ENCODE measurements around the gene DNAJC8.
A peak's percentile ranks its signal among the peaks of the same experiment; 100 is the strongest.

DNAJC8 gene, protein sequence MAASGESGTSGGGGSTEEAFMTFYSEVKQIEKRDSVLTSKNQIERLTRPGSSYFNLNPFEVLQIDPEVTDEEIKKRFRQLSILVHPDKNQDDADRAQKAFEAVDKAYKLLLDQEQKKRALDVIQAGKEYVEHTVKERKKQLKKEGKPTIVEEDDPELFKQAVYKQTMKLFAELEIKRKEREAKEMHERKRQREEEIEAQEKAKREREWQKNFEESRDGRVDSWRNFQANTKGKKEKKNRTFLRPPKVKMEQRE

GRCh38 chr1:28232558-28233263, at the start of gene DNAJC8:
Gene DNAJC8, minus strand, starts transcription at chr1:28233029. Its CDS starts 31 bp downstream, at chr1:28232998.
- DNase-seq (ENCODE audit: low spot score): peak; percentile 88

- no peak for DNase-seq (ENCODE audit: low spot score)
Measured at GRCh38 chr1:28281608-28282425, 49.0 kb upstream of the DNAJC8 start.

GRCh38 chr1:28280977-28281381, 48.1 kb upstream of the DNAJC8 start:
- DNase-seq (ENCODE audit: low spot score): no peak

GRCh38 chr1:28280501-28280900, 47.7 kb upstream of the DNAJC8 start:
- no peak for DNase-seq (ENCODE audit: low spot score)

DNA sequence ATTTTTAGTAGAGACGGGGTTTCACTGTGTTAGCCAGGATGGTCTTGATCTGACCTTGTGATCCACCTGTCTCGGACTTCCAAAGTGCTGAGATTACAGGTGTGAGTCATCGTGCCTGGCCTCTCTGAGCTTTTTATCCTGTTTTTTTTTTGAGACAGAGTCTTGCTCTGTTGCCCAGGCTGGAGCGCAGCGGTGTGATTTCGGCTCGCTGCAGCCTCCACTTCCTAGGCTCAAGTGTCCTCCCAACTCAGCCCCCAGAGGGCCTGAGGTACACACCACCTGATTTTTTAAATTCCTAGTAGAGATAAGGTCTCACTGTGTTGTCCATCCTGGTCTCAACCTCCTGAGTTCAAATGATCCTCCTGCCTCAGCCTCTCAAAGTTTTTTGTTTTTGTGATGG, 46.9 kb upstream of the DNAJC8 start:
- DNase-seq (ENCODE audit: low spot score): no peak

DNA sequence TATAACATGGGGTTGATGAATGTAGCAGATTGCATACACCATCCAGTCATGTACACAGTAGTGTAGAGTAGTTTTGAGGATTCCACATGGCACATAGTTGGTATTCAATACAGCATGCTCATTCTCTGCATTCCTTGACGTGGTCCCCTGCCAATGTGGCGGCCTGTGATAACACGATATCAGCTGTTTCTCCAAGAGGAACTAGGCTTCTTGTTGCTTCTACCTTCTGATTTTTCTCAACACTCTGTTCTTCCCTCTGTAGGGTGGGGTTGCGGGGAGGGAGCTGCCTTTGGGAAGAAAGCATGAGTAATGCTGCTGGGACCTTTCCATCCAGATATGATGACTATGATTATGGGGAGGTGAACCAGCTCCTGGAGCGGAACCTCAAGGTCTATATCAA, 45.9 kb upstream of the DNAJC8 start:
- no peak for DNase-seq (ENCODE audit: low spot score)

DNA sequence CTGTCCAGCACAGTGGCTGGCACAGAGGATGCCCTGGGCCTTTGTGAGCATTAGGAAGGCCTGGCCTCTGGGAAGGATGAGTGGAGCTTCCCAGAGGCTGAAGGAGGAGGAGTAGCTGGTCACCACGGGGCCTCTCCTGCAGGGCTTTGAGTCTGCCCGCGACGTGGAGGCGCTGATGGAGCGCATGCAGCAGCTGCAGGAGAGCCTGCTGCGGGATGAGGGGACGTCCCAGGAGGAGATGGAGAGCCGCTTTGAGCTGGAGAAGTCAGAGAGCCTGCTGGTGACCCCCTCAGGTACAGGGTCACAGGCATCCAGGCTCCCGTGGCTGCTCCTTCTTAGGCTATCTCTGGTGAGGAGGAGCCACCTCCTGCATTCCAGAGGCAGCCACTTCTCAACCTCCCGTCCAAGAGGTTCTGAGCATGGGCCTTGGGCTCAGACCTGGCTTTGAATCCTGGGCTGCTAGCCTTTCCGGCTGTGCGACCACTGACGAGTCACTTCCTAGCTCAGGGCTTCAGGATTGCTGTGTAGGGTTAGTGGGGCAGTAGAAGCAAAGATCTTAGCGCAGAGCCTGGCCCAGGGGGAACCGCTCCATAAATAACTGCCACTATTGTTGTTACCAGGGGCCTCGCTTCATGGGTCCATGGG, 40.5 kb upstream of the DNAJC8 start:
- no peak for DNase-seq (ENCODE audit: low spot score)

DNA sequence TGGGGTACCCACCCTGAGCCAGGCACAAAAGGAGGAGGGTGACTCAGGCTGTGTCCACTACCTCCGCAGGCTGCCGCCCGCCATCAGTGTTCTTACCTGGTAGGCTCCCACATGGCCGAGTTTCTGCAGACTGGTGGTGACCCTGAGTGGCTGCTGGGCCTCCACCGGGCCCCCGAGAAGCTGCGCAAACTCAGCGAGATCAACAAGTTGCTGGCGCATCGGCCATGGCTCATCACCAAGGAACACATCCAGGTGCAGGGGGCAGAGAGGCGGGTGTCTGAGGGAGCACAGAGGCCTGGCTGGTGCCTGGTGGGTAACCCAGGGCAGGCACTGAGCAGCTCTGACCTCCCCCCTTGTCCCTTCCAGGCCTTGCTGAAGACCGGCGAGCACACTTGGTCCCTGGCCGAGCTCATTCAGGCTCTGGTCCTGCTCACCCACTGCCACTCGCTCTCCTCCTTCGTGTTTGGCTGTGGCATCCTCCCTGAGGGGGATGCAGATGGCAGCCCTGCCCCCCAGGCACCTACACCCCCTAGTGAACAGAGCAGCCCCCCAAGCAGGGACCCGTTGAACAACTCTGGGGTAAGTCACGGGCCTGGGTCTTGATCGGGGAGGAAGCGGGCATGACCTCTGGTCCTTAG, 39.5 kb upstream of the DNAJC8 start:
- no peak for DNase-seq (ENCODE audit: low spot score)

- DNase-seq (ENCODE audit: low spot score): no peak
Measured at GRCh38 chr1:28269529-28269928, 36.7 kb upstream of the DNAJC8 start.

DNA sequence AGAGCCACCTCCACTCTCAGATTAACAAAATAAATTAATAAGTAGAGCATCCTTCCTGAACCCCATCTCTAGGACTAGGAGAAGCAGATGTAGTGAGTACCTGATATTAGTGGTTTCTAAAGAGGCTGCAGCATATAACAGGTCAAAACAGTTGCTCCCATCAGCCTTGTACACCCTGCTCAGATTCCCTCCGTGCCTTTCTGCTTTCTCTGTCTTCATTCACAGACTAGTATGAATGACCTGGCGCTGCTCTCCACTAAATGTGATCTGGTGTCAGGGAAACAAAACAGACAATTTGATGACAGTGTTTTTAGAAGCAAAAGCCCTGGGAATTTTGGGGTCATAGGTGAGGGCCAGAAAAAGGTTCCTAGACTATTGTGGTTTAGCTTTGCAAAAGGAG, 34.8 kb upstream of the DNAJC8 start:
- no peak for DNase-seq (ENCODE audit: low spot score)

GRCh38 chr1:28266920-28267322, 34.1 kb upstream of the DNAJC8 start:
- DNase-seq (ENCODE audit: low spot score): no peak

DNA sequence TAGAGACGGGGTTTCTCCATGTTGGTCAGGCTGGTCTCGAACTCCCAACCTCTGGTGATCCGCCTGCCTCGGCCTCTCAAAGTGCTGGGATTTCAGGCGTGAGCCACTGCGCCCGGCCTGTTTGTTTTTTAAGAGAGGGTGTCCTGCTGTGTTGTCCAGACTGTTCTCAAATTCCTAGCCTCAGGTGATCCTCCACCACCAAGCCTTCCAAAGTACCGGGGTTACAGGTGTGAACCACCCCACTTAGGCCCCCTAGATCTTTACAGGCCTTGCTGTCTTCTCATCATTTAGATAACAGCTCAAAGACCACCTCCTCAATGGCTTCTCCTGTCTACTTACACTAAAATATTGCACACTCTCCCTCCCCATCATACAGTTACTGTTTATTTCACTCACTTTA, 32.7 kb upstream of the DNAJC8 start:
- DNase-seq (ENCODE audit: low spot score): no peak

- no peak for DNase-seq (ENCODE audit: low spot score)
Measured at GRCh38 chr1:28264897-28265296, 32.1 kb upstream of the DNAJC8 start.

- no peak for DNase-seq (ENCODE audit: low spot score)
Measured at GRCh38 chr1:28260803-28261174, 28.0 kb upstream of the DNAJC8 start.

DNA sequence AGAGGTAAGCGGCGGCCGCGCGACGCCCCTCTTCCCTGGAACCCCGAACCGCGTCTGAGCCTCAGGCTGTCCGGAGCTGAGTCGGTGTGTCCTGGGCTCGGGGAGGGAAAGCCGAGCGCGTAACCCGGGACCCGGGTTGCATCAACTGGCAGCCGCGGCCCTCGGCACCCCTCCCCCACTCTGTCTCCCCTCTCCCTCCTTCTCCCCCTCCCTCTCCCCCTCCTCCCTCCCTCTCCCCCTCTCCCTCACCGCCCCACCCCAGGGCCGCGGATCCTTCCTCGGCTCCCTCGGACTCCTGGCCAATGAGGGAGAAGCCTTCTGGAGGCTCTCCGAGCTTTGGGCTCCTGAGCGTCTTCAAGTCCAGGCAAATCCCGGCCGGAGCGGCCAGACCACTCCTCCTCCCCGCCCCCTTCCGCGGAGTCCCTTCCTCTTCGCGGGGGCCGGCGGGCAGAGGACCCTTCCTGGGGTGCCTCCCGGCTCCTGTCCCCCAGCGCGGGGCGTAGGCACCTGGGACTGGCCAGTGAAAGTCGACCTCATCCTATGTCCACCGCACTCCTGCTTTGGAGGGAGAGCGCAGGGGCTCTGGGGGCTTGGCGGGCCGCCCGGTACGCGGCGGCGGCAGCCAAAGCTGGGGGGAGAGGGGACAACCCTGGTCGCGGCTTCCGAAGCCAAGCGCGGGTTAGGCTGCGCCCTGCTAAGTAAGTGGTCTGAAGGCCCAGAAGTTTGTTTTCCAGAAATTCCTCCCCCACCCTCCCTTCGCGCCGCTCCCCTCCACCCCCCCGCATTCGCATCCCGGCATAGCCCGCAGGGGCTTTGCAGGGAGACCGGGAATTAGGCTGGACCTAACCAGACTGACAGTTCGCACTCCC, 27.3 kb upstream of the DNAJC8 start:
- no peak for DNase-seq (ENCODE audit: low spot score)

DNA sequence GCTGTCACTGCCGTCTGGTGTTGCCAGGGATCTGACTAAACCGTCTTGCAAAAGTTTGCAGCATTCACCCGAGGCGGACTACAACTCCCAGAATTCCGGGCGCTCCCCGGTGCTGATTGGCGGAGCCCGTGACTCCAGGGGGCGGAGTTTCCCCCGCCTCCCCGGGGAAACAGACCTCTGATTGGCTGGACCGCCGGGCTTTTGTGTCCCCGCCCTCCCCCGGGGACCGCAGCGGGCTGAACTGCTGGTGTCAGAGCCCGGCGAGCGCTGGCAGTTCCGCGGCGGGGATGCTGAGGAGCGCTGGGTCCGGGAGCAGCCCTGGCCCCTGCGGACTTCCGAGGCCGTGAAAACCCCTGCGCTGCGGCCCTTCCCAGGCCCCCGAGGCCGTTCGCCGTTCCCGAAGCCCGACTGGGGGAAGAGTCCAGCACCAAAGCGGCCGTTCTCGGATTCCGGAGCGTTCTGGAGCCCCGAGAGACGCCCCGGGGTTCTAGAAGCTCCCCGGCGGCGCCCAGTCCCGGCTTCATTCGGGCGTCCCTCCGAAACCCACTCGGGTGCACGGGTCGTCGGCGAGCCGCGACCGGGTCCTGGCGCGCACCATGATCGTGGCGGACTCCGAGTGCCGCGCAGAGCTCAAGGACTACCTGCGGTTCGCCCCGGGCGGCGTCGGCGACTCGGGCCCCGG, 26.6 kb upstream of the DNAJC8 start, which contains the start of gene SESN2:
TSS of gene SESN2 (plus strand) at position 267 of the 682 bp plus-strand sequence. CDS start at position 597, 330 bp downstream.
- peak; percentile 89 for DNase-seq (ENCODE audit: low spot score)

DNA sequence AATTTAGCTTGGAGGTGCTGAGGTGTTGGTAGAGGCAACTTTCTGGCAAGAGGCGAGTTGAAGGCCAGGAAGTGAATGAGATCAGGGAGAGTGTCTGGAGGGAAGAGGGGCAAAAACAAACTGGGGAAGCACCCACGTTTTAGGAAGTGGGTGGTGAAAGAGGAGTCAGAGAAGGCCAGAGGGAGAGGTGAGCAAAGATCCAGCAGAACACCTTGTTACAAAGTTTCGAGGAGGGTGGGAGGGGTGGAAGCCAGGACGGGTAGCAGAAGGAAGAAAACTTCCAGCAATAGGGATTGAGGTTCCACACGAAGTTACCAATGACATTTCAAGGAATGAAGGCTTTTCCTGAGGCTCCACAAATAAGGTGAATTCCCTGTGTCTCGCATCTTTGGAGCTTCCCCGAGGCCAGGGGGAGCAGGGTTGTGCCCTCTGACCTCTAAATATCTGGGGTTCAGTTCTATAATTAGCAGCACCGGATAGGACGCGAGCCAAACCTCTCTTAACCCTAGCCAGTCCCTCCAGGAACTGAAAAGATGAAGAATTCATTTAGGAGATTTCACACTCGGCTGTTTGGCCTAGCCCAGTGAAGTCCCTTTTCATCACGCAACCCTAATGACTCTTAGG, 25.9 kb upstream of the DNAJC8 start:
- DNase-seq (ENCODE audit: low spot score): no peak

DNA sequence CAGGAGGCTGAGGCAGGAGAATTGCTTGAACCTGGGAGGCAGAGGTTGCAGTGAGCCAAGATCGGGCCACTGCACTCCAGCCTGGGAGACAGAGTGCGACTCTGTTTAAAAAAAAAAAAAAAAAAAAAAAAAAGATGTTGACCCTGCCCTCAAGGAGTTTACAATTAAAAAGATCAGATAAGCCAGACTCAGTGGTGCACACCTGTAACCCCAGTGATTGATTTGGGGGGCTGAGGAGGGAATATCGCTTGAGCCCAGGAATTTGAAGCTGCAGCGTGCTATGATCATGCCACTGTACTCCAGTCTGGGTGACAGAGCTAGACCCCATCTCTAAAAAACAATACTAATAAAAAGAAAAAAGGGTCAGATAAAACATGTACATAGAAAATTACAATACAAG, 24.9 kb upstream of the DNAJC8 start:
- DNase-seq (ENCODE audit: low spot score): no peak

DNA sequence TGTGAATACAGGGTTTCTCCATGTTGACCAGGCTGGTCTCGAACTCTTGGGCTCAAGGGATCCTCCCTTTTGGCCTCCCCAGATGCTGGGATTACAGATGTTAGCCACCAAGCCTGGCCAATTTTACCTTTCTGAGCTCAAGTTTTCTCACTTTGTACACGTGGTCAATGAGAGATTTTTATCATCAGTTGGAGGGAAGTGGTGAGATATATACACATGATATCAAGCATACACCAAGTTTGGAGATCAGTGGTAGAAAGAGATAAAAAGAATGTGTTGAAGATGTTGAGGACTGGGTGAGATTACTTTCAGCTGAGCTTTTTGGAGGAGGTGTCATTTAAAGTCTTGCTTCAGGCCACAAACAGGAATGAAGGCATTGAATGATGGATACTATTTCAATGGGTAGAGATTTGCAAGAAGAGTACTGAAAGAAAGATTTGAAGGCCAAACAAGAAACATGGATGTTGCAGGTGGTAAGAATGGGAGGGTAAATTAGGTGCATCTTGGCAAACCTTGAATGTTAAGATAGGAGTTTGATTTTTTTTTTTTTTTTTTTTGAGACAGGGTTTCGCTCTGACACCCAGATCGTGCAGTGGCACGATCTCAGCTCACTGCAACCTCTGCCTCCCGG, 23.5 kb upstream of the DNAJC8 start:
- no peak for DNase-seq (ENCODE audit: low spot score)
